ENCODE measurements around the gene PKDCC. TPM values are rescaled to one million over a fixed set of nuclear protein-coding genes. Genes with fewer than 3 reads are reported as not detected.

The PKDCC gene
- total RNA-seq, 2 donors from 2014 or later, result 85.3 to 105 TPM

GRCh38 chr2:42008241-42008921 lies 39.4 kb upstream of the PKDCC start:
- WGBS, 2 experiments (ENCODE audit: insufficient coverage in 1 of 2, insufficient read length in 1 of 2), result 86 to 91% methylated on average over 7 to 10 of the region's 10 CpGs
- H3K4me1 Mint-ChIP-seq, result peaks cover 12% of the 10 kb centered on the region
- Histone ChIP-seq H3K27ac (ENCODE audit: low read depth, low read length) (no peak overlapping the region), H3K36me3 (ENCODE audit: control insufficient read depth, insufficient read depth, low read length) (no peaks in the 10 kb centered on the region), H3K4me3 (ENCODE audit: low read length) (no peak overlapping the region), H3K9me3 (ENCODE audit: control insufficient read depth, low read length) (peaks cover 17% of the 10 kb centered on the region), H3K9ac (ENCODE audit: extremely low read depth, low read length, poor library complexity, severe bottlenecking) (no peak overlapping the region), H3K27me3 (ENCODE audit: control insufficient read depth, insufficient read depth, low read length, poor library complexity, severe bottlenecking) (no peaks in the 10 kb centered on the region), H3K4me1 (ENCODE audit: control insufficient read depth, insufficient read depth, low read length) (no peaks in the 10 kb centered on the region)
- H3K36me3 Mint-ChIP-seq (ENCODE audit: low read depth), result no peaks in the 10 kb centered on the region
- no peak for DNase-seq
- no peak overlapping the region for H3K27ac Mint-ChIP-seq
- H3K9me3 Mint-ChIP-seq, result peaks cover 18% of the 10 kb centered on the region
- no peak for TF ChIP-seq CTCF (conservative IDR thresholded peaks at IDR 0.05)
- H3K4me3 Mint-ChIP-seq, result no peak overlapping the region
- H3K27me3 Mint-ChIP-seq (ENCODE audit: insufficient read depth), result peaks cover 1% of the 10 kb centered on the region

GRCh38 chr2:42009657-42010580 lies 37.9 kb upstream of the PKDCC start:
- H3K4me3 ChIP-seq (ENCODE audit: low read length), result no peak overlapping the region
- WGBS, 2 experiments (ENCODE audit: insufficient coverage in 1 of 2, insufficient read length in 1 of 2), result 93 to 95% methylated on average over 4 to 10 of the region's 10 CpGs
- H3K4me1 Mint-ChIP-seq, result peaks cover 12% of the 10 kb centered on the region
- no peak for DNase-seq
- peaks cover 11% of the 10 kb centered on the region for H3K9me3 Mint-ChIP-seq
- no peak overlapping the region for H3K27ac Mint-ChIP-seq
- no peak for TF ChIP-seq CTCF (conservative IDR thresholded peaks at IDR 0.05)
- H3K9ac ChIP-seq (ENCODE audit: extremely low read depth, low read length, poor library complexity, severe bottlenecking), result no peak overlapping the region
- H3K27me3 Mint-ChIP-seq (ENCODE audit: insufficient read depth), result peaks cover 1% of the 10 kb centered on the region
- H3K27ac ChIP-seq (ENCODE audit: low read depth, low read length), result no peak overlapping the region
- no peaks in the 10 kb centered on the region for H3K36me3 Mint-ChIP-seq (ENCODE audit: low read depth)
- H3K4me1 ChIP-seq (ENCODE audit: control insufficient read depth, insufficient read depth, low read length), result no peaks in the 10 kb centered on the region
- H3K4me3 Mint-ChIP-seq, result no peak overlapping the region
- H3K36me3 ChIP-seq (ENCODE audit: control insufficient read depth, insufficient read depth, low read length), result no peaks in the 10 kb centered on the region
- H3K9me3 ChIP-seq (ENCODE audit: control insufficient read depth, low read length), result peaks cover 6% of the 10 kb centered on the region
- H3K27me3 ChIP-seq (ENCODE audit: control insufficient read depth, insufficient read depth, low read length, poor library complexity, severe bottlenecking), result no peaks in the 10 kb centered on the region

- H3K9me3 Mint-ChIP-seq, result peaks cover 15% of the 10 kb centered on the region
- 95 to 96% methylated on average over 10 to 11 of the region's 11 CpGs for WGBS, 2 experiments (ENCODE audit: insufficient coverage in 1 of 2, insufficient read length in 1 of 2)
- TF ChIP-seq CTCF (conservative IDR thresholded peaks at IDR 0.05), result no peak
Observed at GRCh38 chr2:42010743-42011298, 37.0 kb upstream of the PKDCC start.

More at GRCh38 chr2:42010743-42011298, 37.0 kb upstream of the PKDCC start:
- H3K9me3 ChIP-seq (ENCODE audit: control insufficient read depth, low read length), result peaks cover 5% of the 10 kb centered on the region
- H3K9ac ChIP-seq (ENCODE audit: extremely low read depth, low read length, poor library complexity, severe bottlenecking), result no peak overlapping the region
- H3K4me1 ChIP-seq (ENCODE audit: control insufficient read depth, insufficient read depth, low read length), result no peaks in the 10 kb centered on the region
- H3K4me3 ChIP-seq (ENCODE audit: low read length), result no peak overlapping the region
- peaks cover 1% of the 10 kb centered on the region for H3K27me3 Mint-ChIP-seq (ENCODE audit: insufficient read depth)
- no peak for DNase-seq
- no peak overlapping the region for H3K27ac ChIP-seq (ENCODE audit: low read depth, low read length)
- no peaks in the 10 kb centered on the region for H3K36me3 Mint-ChIP-seq (ENCODE audit: low read depth)
- H3K27ac Mint-ChIP-seq, result no peak overlapping the region
- H3K4me1 Mint-ChIP-seq, result peaks cover 12% of the 10 kb centered on the region
- H3K36me3 ChIP-seq (ENCODE audit: control insufficient read depth, insufficient read depth, low read length), result no peaks in the 10 kb centered on the region
- H3K27me3 ChIP-seq (ENCODE audit: control insufficient read depth, insufficient read depth, low read length, poor library complexity, severe bottlenecking), result no peaks in the 10 kb centered on the region
- H3K4me3 Mint-ChIP-seq, result no peak overlapping the region

Measured in endodermal cell (in vitro differentiated cells).